HL-60/S4 treated with phorbol 12-myristate 13-acetate at 8.2 ng/mL for 4 days and 3 days (cell line): ENCODE measurements around the gene FYTTD1.
"Not testable (repeated sequence)": the region's sequence is repeated elsewhere in the genome, so short reads cannot be mapped to it uniquely, and the experiment has no call there.

Experiments
- in situ Hi-C: fragments of 300-500 bp; cut with MboI; formaldehyde crosslinking; loops from 2 replicates; pipeline ENCODE4 v1.15.0; 2022; ENCODE audit warnings: low sequenced_read_pairs

The FYTTD1 gene, protein sequence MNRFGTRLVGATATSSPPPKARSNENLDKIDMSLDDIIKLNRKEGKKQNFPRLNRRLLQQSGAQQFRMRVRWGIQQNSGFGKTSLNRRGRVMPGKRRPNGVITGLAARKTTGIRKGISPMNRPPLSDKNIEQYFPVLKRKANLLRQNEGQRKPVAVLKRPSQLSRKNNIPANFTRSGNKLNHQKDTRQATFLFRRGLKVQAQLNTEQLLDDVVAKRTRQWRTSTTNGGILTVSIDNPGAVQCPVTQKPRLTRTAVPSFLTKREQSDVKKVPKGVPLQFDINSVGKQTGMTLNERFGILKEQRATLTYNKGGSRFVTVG

DNA sequence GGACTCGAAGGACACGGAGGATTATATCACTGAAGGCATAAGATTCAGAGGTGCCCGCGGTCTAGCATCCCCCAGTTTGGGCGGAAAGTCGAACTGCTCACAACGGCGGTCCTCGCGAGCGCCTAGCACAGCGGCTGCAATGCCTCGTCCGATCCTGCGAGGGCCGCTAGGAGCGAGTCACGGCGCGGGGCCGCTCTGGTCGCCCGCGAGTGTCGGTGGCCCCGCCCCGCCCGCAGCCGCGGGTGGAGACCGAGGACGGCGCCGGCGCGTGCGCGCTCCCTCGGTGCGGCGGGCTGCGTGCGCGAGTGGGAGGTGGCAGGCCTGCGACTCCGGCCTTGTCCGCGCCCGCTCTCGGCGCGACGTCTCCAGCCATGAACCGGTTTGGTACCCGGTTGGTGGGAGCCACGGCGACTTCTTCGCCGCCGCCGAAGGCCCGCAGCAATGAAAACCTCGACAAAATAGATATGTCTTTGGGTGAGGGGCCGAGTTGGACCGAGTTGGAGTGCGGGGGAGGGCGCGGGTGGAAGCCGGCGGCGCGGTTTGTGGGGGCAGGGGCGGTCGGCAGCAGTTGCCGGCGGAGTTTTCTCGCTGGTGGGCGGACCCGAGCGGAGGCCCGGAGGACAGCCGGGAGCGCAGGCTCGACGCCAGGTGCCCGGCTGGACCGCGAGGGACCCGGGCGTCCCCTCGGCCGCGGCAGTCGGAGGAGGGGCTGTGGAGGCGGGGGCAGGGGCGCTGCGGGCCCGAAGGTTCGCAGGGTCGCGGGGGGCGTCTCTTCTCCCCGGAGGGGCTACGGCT, at the start of gene FYTTD1:
FYTTD1 (plus strand) TSS at position 283 of the 795 bp plus-strand sequence; CDS start at position 372, 89 bp downstream.
- in situ Hi-C loops, result no loop called here

GRCh38 chr3:197700095-197700494, 49.6 kb upstream of the FYTTD1 start:
- in situ Hi-C loops, result no loop called here

DNA sequence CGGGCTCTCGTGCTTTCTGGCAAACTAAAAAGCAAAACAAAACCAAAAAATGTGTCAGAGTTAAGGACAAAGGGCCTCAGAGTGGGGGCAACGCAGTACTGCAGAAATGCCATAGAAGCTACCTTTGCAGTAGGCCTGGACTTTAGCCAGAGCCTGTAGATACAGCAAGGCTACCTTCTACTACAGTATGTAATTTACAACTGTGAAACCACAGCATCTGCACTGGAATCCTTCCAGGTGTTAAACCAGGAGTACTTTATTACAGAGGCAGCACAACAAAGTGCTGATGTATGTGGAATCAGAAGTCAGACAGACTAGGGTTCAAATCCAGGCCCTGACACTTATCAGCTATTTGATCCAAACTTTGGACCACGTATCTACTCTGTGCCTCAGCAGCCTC, 47.8 kb upstream of the FYTTD1 start:
- in situ Hi-C loops, result no loop called here

- in situ Hi-C loops, result no loop called here
Observed at GRCh38 chr3:197706658-197707057, 43.0 kb upstream of the FYTTD1 start.

- in situ Hi-C loops, result no loop called here
Observed at GRCh38 chr3:197709135-197709534, 40.5 kb upstream of the FYTTD1 start.

GRCh38 chr3:197710965-197711364, 38.7 kb upstream of the FYTTD1 start:
- in situ Hi-C loops, result not testable (repeated sequence)

- in situ Hi-C loops, result no loop called here
Observed at GRCh38 chr3:197711973-197712707, 37.5 kb upstream of the FYTTD1 start.

DNA sequence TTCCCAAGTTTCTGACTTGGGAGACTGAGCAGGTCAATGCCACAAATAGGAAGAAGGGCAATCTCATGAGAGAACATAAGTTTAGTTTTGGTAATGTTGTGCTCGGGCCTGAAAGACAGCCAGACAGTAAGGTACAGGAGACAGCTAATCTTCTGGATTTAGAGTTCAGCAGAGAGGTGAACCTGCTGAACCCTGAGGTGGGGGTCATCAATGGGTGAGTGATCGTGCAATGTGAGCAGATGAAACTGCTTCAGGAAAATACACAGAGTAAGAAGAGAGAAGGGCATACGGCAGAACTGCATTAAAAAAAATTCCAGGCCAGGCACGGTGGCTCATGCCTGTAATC, 36.2 kb upstream of the FYTTD1 start:
- in situ Hi-C loops, result no loop called here

DNA sequence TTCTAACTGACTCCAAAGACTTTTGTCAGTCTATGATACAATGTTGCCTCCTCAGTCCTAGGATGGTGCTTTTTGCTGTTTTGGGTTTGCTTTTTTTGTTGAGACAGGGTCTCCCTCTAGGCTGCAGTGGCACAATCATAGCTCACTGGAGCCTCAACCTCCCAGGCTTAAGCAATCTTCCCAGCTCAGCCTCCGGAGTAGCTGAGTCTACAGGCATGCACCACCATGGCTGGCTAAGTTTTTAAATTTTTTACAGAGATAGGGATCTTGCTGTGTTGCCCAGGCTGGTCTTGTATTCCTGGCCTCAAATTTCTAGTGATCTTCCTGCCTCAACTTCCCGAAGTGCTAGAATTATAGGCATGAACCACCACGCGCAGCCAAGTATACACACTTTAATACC, 35.4 kb upstream of the FYTTD1 start:
- in situ Hi-C loops, result no loop called here

GRCh38 chr3:197718891-197719290, 30.8 kb upstream of the FYTTD1 start:
- in situ Hi-C loops, result no loop called here

GRCh38 chr3:197720694-197721093, 29.0 kb upstream of the FYTTD1 start:
- in situ Hi-C loops, result no loop called here

DNA sequence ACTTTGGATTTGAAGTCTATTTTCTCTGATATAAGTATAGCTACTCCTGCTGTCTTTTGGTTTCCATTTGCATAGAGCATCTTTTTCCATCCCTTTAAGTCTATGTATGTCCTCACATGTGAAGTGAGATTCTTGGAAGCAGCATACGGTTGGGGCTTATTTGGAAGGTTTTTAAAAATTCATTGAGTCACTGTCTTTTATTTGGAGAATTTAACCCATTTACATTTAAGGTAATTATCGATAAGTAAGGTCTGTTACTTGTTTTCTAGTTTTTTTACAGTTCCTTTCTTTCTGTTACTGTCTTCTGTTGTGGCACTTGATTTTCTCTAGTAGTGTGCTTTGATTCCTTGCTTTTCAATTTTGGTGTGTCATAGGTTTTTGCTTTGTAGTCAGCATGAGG, 26.9 kb upstream of the FYTTD1 start:
- in situ Hi-C loops, result no loop called here

- in situ Hi-C loops, result not testable (repeated sequence)
Observed at GRCh38 chr3:197727878-197728277, 21.8 kb upstream of the FYTTD1 start.

DNA sequence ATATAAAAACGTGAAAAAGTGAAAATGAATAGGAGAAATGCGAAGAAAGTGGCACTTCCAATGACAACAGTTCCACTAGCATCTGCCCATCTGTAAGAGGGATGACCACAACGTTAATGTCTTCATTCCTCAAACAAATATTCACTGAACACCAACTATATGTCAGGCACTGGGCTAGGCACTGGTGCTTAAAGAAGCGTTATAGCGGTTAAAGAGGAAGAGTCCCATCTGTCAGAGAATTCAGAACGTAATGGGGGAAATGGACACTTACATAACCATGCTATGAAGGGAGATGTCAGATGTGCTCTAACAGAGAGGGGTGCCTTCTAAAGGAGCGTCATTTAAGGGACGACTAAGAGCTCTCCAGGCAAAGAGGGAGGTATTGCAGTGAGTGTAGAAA, 21.2 kb upstream of the FYTTD1 start:
- in situ Hi-C loops, result no loop called here

DNA sequence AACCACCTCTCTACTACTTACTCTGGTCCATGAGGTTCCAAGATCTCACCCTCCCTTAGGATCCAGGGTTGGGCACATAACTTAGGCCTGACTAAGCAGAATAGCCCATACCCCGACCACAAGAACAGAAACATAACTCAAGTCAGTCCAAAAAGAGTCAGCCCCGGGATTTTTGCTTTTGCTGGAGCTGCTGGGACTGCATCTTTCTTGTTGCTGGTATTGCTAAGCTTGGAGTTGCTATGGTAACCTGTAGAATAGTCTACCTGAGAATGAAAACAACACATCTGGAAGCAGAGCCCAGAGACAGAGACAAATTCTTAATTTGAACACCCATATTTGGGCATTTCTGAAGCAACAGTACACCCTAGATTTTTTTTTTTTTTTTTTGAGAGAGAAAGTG, 19.5 kb upstream of the FYTTD1 start:
- in situ Hi-C loops, result no loop called here

DNA sequence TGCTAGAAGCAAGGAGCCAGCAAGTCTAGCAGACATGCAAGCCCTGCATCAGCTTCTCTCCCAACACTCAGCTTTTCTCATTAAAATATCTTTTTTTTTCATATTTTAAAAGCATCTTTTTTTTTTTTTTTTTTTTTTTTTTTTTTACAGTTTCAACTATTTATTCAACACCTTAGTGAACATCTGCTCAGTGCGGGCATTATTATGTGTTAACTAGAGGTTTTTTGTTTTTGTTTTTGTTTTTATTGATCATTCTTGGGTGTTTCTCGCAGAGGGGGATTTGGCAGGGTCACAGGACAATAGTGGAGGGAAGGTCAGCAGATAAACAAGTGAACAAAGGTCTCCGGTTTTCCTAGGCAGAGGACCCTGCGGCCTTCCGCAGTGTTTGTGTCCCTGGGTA, 18.9 kb upstream of the FYTTD1 start:
- in situ Hi-C loops, result not testable (repeated sequence)

- in situ Hi-C loops, result not testable (repeated sequence)
Observed at GRCh38 chr3:197731483-197731882, 18.2 kb upstream of the FYTTD1 start.

DNA sequence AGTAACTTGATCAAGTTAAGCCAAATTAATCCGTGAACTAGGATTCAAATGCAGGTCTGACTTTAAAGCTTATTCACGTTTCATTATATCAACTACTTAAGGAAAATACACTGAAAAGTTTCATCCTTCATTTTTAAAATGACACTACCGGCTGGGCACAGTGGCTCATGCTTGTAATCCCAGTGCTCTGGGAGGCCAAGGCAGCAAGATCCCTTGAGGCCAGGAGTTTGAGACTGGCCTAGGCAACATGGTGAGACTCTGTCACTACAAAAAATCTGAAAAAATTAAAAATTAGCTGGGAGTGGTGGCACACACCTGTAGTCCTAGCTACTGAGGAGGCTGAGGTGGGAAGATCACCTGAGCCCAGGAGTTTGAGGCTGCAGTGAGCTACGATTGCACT, 16.6 kb upstream of the FYTTD1 start:
- in situ Hi-C loops, result no loop called here

DNA sequence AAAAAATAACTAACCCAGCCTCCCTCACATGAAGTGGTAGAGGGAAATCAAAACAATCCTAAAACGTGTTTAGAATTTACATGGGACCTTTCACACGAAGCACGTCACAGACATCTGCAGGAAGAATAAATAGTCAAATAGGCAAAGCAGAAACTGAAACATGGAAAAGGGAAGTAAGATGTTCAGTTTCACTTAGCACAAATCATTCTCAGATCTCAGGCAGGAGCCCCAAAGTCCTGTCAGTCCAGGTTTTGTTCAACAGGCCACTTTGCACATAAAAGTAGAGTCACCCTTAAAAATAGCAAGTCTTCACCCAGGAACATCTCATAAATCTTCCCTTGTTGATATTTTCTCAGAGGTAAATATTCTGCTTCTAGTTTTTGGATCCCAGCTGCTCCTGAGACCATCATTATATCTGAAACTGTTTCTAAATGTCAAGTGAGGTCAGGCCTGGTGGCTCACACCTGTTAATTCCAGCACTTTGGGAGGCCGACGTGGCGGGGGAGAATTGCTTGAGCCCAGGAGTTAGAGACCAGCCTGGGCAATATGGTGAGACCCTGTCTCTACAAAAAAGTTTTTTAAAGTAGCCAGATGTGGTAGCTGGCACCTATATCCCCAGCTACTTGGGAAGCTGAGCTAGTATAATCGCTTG, 14.9 kb upstream of the FYTTD1 start:
- in situ Hi-C loops, result no loop called here

DNA sequence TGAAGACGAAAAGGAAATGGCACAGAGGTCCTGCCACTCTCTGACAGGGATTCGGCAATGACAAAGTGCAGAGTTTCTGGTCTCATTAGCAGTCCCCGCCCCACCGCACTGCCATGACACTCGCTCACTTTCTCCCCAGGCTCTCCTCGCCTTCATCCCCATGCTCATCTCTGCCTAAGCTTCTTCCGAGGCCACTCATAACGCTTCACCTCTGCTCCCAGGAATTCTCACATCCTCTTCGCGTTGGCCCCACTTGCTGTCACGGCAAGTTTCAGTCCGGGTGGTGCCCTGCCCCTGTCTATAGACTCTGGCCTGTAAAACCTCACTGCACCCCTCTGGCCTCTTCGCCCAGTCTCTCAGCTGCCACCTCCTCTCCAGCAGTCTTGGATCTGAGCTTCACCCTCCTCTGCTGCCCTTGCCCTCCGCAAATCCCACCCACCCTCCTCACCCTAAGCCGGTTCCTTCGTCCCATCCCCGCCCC, 13.6 kb upstream of the FYTTD1 start:
- in situ Hi-C loops, result no loop called here
